ENCODE data around the gene GRAMD1C.

GRAMD1C gene

GRCh38 chr3:113981803-113982202, 143.2 kb downstream of the GRAMD1C start:
- TF ChIP-seq ZFX (IDR thresholded peaks at IDR 0.05; ENCODE audit: borderline replicate concordance), result no peak
- no peak for TF ChIP-seq CTCF (IDR thresholded peaks at IDR 0.05)
- H3K27ac ChIP-seq, result no peak overlapping the region

- no peak overlapping the region for H3K27ac ChIP-seq
- TF ChIP-seq ZFX (IDR thresholded peaks at IDR 0.05; ENCODE audit: borderline replicate concordance) (no peak), CTCF (IDR thresholded peaks at IDR 0.05) (no peak)
Observed at GRCh38 chr3:113983544-113983943, 145.0 kb downstream of the GRAMD1C start.

- no peak overlapping the region for H3K27ac ChIP-seq
- TF ChIP-seq CTCF (IDR thresholded peaks at IDR 0.05), result no peak
- no peak for TF ChIP-seq ZFX (IDR thresholded peaks at IDR 0.05; ENCODE audit: borderline replicate concordance)
Observed at GRCh38 chr3:113985541-113985940, 147.0 kb downstream of the GRAMD1C start.

All from 22Rv1 (cell line).